ELR (cell line): ENCODE results near the gene PSMD13.
"Not testable (repeated sequence)": the region's sequence is repeated elsewhere in the genome, so short reads cannot be mapped to it uniquely, and the experiment has no call there.

Source experiments
- DNase-seq: peaks from one replicate; pipeline ENCODE4 v3.0.0-alpha.2; 2015; ENCODE audit warnings: low read depth

PSMD13 gene

DNA sequence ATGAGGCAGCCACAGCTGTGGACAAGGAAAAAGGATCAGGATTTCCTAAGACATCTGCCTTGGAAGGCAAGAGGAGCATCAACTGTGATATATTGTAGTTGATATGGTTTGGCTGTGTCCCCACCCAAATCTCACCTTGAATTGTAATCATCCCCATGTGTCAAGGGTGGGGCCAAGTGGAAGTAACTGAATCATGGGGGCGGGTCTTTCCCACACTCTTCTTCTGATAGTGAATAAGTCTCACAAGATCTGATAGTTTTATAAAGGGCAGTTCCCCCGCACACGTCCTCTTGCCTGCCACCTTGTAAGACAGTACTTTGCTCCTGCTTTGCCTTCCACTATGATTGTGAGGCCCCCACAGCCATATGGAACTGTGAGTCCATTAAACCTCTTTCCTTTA is 19.1 kb upstream of the PSMD13 start:
- peak; percentile 12 for DNase-seq

DNA sequence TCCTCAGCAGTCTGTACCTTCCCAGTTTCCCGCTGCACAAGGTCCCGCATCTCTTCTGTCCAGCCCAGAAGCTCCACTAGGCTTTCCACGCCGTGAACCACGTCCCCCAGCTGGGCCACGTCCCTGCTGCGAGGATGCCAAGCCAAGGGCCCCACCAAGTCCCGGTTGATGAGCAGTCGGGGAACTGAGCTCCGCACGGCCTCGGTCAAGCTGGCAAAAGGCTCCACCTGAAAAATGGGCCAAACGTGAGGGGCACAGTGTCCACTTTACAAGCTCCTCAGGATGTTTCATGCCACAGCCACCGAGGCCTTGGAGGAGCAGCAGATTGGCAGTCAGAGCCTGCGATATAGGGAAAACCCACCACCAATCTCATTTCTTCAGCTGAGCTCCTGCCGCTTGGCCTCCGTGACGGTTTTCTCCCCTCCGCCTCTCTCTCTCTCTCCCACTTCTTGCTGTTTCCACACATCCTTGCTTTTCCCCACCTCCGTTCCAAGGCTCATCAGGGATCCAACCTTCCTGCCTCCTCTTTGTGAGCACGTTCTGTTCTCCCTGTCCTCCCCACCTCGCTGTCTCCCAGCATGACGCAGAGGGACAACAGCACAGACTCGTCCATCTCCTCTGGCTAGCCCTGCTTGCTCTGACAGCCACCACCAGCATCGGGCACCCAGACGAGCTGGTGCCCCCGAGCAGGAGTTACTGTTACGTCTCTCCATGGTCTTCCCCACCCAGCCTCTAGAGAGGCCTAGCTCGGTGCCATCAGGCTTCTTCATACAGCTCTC is 17.8 kb upstream of the PSMD13 start:
- DNase-seq = no peak

DNA sequence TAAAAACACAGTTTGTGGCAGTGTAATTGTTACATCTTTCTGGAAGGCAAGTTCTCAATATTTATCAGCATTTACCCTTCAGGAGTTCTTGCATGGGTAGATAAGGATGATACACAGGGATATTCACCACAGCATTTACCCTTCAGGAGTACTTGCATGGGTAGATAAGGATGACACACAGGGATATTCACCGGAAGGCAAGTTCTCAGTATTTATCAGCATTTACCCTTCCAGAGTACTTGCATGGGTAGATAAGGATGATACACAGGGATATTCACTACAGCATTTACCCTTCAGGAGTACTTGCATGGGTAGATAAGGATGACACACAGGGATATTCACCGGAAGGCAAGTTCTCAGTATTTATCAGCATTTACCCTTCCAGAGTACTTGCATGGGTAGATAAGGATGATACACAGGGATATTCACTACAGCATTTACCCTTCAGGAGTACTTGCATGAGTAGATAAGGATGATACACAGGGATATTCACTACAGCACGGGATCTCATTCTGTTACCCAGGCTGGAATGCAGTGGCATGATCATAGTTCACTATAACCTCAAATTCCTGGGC is 16.0 kb upstream of the PSMD13 start:
- not testable (repeated sequence) for DNase-seq

DNA sequence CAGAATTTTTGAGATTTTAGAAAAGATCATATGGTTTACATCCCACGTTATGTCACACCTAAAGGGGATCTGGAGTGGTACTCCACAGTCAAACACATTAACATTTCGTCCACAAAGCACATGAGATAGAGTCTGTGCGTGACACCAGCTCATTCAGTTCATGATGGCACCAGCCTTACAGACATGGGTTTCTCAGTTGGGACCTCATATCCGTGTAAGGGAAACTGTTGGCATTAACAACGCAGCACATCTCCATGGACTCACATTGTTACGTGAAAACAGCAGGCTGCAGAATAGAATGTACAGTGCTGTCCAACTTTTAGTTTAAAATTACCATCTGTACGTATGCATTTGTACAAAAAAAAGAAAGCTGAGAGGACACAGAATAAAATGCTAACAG is 15.2 kb upstream of the PSMD13 start:
- DNase-seq = no peak

DNA sequence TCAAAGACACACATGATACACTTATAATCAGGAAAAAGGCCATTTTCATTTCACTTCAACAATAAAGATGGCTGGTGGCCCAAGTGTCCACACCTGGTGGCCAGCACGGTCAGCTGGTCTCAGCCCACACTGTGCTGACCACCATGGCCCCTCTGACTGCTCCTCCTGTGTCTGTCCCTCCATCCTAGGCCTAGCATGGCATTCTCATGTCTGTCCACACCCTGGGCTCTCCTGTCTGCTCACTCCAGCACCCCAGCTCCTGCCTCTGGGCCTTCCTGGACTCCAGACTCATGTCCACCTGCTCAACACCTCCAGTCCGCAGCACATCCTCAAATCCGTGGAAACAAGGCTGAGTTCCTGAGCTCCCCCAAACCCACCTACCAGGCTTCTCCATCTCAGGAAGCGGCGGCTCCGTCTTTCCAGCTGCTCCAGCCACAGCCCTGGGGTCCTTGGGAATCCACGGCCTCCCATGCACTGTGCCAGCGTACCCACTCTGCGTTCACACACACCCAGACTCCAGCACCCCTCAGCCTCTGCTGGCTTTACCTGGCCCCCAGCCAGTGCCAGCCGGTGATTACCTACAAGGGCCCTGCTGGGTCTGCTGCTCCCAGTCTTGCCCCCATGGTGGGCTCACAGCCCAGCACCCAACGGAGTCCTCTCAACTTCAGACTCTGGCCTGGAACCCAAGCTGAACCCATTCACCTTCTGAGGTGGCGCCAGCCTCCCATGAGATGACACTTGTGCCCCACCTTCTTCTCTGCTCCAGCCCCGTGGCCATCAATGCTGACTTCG is 14.6 kb upstream of the PSMD13 start:
- DNase-seq = no peak

DNA sequence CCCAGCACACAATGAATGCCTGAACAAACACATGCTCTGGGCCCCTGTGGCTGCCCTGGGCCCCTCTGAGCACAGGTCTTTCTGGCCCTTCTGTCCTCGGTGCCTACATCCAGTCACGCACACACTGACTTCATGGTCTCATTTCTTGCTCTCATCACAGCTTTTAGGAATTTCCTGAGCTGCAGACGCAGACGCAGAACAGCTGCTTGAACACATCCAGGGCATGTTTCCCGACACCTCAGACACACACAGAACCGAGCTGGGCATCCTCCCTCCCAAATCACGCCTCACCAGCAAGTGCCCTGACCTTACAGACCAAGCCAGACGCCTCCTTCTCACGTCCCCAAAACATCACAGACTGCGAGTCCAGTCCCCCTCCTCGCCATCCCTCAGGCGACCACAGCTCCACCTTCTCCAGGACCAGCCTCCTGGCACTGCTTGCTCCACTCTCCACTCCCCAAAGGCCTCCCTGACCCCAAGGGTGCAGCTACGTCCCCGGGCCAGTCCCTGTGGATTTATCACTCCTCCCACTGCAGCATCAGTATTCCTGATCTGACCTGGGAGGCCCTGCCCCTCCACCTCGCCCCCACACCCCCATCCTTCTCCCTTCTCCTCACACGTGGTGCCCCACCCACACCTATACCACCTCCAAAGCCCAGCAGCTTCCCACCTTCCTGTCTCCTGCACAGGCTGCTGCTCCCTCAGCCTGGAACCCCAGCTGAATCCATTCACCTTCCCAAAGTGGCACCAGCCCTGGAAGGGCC is 13.6 kb upstream of the PSMD13 start:
- DNase-seq = no peak

DNA sequence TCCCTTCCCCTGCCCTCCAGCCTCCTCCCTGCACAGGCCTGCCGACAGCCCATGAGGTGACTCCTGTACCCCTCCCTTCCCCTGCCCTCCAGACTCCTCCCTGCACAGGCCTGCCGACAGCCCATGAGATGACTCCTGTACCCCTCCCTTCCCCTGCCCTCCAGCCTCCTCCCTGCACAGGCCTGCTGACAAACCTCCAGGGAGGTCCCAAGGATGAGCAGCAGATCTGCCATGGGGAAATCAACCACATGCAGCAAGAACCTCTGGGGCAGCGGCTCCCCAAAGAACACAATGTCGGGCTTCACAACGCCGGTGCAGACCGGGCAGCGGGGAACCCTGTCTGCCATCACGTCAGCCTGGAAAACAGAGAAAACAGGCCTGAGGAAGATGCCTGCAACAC is 12.9 kb upstream of the PSMD13 start:
- no peak for DNase-seq

DNA sequence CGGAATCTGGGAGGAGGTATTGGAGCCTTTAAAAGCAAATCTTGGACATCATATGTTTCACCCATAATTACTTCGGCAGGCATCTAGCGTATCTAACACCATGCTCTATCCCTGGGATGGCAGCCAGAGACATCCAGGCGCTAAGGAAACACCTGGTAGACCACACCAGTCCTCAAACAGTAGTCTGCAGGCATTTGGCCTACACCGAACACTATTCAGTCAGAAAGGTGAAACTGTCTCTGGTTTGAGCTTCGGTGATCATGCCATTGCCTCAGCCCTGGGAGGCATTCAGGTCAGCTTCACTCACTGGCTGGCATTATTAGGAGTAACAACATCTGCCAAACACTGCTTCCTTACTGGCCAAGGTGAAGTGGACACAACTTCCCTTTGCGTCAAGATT is 12.4 kb upstream of the PSMD13 start:
- DNase-seq = no peak

DNA sequence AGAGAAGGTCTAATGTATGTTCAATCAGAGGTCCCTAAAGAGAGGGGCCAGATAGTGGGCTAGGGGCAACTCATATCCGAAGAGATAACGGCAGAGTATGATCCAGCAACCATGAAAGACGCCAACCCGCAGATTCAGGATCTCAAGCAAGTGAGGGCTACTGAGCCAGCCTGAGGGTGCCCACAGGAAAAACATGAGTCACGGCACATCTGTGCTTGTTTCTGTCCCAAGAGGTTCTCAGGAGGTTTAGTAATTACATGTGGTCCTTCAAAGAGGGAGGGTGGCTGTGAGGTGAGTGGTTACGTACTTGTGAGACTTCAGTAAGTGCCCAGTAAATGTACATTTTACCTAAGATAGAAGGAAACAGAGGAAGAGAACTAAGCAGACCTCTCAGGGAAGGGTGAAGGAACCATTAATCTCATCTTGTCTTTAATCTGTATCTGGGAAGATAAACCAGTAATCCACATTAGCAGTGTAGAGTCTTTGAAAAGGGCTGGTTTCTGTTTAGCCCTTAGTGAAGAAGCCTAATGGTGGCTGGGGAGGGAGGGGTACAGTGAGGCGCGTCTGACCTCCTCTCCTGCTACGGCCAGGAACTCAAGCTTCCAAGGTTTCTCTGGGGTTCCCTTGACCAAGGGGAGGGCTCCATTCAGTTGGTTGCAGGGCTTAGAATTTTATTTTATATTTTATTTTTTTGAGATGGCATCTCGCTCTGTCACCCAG is 10.9 kb upstream of the PSMD13 start:
- DNase-seq = peak; percentile 58

DNA sequence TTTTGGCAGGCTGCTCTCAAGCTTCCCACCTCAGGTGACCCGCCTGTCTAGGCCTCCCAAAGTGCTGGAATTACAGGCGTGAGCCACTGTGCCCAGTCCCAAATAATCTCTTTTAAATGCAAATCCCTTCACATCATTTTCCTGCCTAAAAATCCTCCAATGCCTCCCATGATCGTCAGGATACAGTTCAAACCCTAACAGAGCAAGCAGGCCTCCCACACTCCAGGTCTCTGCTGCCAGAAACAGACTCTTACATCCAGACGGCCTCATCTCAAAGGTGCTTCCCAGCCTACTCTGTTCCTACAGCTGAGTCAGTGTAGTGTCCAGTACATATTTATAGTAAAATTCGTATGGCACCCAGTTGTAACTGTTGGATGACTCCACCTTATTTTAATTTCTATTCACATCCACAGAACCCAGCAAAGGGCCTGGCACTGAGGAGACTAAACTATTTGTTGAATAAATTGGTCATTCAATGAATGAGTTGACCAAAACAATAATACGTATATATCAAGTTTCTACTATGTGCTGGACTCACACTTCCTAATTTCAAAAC is 8.9 kb upstream of the PSMD13 start:
- no peak for DNase-seq

DNA sequence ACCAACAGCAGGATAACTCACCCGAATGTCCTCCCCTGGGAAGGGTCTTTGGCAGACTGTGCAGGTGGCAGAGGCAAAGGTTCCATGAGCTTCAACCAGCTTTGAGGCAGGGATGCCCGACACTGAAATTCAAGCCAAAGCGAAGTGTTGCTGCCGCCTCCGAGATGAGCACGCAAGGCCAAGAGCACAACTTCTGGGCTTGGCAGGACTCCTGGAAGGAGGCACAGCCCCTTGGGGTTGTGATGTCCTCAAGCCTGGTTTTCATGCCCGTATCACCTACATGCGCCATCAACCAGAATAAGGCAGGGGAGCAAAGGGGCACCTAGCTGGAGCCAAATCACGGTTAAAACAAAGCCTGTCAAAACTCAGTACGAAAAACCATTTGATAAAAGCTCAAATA is 6.3 kb upstream of the PSMD13 start:
- no peak for DNase-seq

DNA sequence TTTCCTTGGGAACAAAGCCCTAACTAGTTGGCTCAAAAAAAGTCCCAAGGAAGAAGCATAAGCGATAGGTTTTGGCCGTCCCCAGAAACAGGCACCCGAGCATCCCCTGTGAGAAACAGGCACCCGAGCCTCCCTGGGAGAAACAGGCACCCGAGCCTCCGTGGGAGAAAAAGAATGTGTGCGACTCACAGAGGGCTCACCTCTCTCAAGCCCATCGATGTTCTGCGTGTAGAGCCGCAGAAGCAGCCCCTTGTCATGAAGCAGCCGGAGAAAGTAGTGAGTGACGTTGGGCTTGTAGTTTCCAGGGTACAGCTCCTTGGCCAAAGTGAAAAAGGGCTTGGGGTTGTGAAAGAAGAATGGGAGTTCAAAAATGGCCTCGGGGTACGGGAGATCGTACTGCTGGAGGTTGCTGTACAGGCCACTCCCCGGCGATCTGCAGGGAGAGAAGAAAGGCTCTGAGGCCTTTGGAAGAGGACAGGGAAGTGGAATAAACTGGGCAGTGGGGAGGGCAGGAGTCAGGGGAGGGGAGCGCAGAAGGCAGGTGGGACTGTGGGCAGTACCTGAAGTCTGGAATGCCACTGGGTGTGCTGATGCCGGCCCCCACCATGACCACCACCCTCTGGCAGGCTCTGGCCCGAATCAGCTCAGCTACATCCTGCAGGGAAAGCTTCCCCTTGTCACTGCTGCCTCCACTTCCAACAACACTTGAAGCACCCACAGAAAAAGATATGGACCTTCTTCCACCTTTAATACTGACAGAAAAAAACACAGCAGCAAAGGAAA is 3.8 kb upstream of the PSMD13 start:
- no peak for DNase-seq

DNA sequence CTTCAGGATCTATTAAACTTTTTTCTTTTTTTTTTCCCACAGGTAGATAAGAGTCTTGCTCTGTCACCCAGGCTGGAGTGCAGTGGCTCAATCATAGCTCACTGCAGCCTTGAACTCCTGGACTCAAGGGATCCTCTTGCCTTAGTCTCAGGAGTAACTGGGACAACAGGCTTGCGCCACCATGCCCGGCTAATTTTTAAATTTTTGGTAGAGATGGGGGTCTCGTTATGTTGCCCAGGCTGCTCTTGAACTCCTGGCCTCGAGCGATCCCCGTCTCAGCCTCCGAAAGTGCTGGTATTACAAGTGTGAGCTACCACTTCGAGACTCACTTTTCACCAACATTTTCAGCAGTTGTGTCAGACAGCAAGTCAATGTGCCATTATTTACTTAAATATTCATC is 1.6 kb upstream of the PSMD13 start:
- no peak for DNase-seq

DNA sequence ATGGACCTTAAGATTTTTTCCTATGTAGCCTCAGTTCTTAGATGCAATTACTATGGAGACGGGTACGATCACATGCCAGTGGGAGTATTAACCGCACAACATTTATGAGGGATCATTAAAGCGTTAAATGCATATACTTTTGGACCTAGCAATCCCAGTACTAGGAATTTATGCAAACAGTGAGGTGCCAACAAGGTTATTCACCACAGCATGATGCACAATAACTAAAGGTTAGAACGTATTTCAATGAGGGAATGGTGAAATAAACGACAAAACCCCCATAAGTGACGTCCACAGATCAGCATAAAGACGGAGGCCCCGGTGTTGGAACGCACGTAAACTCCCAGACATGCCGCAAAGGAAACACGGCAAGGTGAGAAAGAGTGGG is 1.2 kb upstream of the PSMD13 start:
- DNase-seq = no peak

DNA sequence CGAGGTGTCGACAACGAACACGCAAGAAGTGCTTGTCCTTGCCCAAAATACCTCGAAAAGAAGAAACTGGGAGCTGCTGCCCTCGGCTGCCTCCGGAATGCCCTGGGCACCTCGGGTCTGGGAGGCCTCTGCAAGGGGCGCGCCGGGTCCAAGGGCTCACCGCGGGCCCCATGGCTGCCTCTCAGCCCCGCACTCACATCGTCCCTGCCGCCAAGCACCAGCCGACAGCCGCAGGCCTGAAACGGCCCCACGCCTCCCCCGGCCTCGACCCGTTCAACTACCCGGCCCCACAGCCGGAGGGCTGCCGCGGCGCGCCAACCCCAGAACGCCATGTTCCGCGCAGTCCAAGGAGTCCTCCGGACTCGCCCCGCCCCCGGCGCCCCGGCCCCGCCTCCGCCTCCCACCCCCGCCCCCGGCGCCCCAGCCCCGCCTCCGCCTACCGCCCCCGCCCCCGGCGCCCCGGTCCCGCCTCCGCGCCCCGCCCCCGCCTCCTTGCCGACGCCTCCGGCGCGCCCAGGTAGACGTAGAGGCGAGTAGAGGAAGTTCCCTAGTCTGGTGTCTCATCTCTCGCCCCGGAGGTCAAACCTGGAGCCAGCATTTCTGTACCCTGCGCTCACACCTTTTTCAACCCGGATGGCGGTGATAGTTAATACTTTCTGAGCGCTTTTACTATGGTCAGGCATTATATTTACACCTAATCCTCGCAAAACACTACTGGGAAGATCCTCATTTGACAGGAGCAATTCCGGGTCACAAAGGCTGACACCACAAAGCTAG is 591 bp upstream of the PSMD13 start, which contains the start of gene SIRT3:
Gene SIRT3, minus strand, starts transcription at position 346 of the 777 bp plus-strand sequence. Its CDS starts 14 bp downstream, at position 332.
- DNase-seq = peak; percentile 91

DNA sequence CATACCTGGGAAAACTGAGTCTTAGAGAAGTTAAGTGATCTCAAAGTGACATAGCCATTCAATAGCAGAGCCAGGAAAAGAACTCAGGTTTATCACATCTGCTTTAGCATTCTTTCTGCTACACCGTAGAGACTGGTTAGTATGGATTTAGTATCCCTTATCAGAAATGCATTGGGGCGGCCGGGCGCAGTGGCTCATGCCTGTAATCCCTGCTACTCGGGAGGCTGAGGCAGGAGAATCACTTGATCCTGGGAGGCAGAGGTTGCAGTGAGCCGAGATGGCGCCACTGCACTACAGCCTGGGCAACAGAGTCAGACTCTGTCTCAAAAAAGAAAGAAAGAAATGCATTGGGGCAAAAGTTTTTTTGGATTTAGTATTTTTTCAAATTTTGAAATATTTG is 1.6 kb downstream of the PSMD13 start:
- not testable (repeated sequence) for DNase-seq

DNA sequence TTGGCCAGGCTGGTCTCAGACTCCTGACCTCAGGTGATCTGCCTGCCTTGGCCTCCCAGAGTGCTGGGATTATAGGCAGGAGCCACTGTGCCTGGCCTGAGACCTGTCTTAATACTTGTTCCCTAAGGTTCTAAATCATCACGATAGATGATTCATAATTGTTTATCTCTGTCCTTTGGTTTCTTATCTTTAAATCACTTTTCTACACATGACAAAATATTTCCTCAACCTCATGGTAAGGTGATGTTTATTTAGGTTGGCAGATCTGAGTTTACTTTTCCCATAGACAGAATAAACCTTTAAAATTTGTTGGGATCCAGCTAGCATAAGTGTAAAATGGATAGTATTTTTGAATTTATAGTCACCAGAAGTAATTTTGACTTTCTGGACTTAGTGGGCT is 3.5 kb downstream of the PSMD13 start:
- DNase-seq = no peak

DNA sequence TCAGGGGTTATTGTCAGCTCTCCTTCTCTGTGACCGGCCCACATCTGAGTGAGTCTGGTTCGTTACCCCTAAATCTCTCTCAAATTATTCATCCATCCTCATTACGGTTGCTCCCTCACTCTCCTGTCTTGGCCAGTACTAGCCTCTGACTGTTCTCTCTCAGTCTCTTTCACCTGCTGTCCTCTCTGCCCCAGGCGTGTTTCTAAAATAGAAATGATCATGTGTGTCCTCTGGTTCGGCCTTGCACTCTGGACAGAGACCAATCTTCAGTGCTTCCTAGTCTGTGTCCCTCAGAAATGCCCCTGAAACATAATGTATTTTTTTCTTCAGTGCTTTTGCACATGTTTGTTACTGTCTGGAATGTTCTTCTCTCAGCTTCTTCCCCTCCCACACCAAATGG is 4.9 kb downstream of the PSMD13 start:
- DNase-seq = no peak

DNA sequence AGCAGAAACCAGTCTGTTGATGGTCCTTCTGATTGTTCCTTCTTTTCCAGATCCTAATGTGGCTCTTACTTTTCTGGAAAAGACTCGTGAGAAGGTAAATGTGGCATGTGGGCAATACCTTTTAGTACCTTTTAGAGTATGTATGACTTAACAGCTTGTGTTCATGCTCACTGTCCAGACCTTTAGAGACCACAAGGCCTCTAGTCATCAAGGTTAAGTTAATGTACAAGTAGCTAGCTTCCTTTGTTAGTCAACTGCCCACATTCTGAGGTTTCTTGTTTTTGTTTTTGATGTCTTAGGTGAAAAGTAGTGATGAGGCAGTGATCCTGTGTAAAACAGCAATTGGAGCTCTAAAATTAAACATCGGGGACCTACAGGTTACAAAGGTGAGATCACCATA is 7.6 kb downstream of the PSMD13 start:
- no peak for DNase-seq

DNA sequence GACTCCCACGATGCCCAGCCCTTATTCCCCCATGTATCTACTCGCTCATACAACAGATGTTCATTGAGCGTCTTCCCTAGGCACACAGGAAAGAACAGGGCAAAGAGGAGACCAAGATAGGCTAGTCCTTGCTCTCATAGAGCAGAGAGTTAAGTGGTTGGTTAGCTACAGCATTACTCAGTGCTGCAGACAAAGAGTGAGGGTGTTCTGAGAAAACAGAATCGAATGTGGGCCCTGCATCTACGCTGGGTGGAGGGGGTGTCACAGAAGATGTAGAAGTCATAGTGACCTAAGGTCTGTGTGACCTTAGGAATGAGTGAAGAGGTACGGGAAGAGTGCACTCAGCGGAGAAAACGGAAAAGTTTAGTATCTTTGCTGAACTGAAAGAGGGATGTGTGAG is 12.3 kb downstream of the PSMD13 start:
- DNase-seq = no peak
